Stimulated activated CD4-positive, alpha-beta T cell treated with anti-CD3 and anti-CD28 coated beads, Interleukin-1b, Interleukin-23, amount 100 ng/mL, for 24 hours (primary cell): Measurements from ENCODE around the gene HYAL2.
A peak's percentile ranks its signal among the peaks of the same experiment; 100 is the strongest.
"Not testable (repeated sequence)": the region's sequence is repeated elsewhere in the genome, so short reads cannot be mapped to it uniquely, and the experiment has no call there.

Source experiments
- DNase-seq, 4 experiments: peaks; one replicate each; pipeline ENCODE4 v3.0.0-alpha.2; 2020; ENCODE audit warnings: low read depth in 4 of 4, low spot score in 1 of 4

HYAL2 gene

DNA sequence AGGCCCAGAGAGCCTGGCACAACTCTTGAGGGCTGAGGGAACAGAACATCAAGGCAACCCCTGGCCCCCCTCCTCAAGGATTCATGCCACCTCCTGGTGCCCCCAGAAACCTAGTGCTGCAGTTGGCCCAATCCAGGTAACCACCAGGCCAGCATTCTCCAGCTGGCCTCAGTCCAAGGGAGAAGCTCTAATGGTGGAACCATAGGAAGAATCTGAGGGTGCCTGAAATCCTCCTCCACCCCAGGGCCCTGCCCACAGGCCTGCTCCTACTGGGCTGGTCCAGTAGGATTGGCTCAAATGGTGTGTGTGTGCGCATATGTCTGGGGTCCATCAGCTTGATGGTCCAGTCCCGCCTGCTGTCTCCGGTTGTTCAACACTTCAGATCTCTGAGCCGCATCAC, 7.7 kb downstream of the HYAL2 start:
- no peak for DNase-seq

GRCh38 chr3:50314342-50314741, 8.2 kb downstream of the HYAL2 start:
- DNase-seq: no peak

- DNase-seq: not testable (repeated sequence)
Observed at GRCh38 chr3:50312041-50312440, 10.5 kb downstream of the HYAL2 start.

GRCh38 chr3:50304601-50305000, 17.9 kb downstream of the HYAL2 start:
- DNase-seq: no peak

DNA sequence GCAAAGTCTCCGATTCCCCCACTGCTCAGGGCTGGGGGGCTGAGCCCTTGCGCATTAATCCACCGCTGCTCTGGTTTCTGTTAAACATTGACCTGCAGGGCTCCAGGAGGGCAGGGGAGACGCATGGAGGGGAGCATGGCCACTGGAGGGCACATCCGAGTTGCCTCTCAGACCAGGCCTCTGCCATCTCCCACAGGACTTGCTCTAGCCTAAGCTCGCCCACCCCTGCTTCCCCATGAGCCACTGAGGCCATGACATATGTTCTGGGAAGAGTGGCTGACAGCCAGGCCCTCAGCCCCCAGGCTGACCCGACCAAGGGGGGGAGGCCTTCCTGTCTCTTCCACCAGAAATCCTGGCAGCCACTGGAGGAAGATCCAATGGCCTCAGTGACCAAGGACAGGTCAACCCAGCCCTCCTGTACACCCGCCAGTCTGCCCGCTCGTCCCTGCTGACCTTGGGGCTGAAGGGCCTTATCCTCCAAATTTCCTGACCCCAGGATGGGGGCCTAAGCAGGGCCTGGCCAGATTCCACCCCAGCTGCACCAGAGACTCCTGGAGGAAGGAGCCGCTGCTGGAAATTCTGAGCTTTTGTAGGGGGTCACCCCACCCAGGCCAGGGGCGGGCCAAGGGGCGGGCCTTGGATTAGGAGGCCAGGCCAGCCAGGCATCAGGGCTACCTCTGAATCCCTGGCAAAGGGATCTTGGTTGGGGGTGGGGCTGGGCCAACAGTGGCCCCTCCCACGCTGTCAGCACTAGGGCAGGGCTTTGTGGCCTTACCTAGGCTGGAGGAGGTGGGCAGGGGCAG, 19.3 kb downstream of the HYAL2 start, which contains the start of gene HYAL1:
HYAL1 (minus strand) TSS at position 562 of the 803 bp plus-strand sequence. CDS start 618 bp downstream, outside the sequence.
- DNase-seq: no peak

DNA sequence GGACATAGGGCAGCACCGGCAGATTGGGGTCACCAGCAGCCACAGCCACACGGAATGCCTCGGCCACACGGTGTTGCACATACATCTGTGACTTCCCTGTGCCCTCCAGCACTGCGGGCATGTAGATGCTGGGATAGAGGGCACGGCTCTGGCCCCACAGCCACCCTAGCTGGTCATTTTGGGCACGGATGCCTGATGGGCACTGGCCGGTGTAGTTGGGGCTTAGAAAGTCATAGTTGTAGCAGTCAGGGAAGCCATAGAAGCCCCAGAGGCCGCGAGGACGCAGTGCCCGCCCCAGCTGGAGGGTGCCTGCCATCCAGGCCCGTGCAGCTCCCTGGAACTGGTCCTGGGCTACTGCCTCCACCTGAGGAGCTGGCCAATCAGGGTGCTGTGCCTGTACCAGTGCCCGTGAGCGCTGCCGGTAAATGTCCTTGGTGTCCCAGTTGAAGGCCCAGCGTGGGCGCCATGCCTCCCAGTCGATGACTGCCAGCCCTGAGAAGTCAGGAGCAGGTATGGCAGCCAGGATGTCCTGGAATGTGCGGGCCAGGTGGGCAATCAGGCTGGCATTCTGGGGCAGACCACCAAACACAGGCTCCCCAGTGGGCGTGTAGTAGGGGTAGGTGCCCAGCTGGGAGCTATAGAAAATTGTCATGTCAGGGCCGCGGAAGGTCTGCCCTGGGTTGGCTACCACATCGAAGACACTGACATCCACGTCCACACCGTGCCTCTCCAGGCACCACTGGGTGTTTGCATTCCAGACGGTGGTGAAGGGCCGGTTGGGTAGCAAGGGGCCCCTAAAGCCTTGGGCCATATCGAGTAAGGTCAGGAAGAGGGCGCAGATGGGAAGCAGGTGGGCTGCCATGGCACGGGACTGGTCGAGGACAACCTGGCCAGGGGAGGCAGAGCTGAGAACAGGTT, 20.2 kb downstream of the HYAL2 start:
- no peak for DNase-seq

DNA sequence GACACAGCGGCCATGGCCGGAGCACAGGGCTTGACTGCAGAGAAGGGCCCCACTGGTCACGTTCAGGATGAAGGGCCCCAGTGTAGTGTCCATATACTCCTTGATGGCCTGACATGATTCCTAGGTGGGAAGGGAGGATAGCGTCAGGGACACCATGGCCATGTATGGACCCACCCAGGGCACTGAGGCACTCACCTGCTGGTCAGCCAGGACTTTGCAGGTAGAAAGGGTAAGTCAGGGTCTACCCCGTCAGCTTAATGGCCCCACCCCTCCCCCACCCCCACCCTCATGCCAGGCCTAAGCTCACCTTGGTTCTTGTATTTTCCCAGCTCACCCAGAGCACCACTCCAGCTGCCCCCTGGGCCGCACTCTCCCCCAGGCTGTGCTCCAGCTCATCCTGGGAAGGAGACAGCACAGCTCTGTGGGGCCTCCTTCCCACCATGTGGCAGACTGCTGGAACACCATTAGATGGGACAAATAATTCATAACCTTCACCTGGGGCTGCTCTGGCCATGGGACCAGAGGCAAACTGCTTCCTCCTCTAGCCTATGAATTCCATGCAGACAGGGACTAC, 21.8 kb downstream of the HYAL2 start:
- DNase-seq: no peak

DNA sequence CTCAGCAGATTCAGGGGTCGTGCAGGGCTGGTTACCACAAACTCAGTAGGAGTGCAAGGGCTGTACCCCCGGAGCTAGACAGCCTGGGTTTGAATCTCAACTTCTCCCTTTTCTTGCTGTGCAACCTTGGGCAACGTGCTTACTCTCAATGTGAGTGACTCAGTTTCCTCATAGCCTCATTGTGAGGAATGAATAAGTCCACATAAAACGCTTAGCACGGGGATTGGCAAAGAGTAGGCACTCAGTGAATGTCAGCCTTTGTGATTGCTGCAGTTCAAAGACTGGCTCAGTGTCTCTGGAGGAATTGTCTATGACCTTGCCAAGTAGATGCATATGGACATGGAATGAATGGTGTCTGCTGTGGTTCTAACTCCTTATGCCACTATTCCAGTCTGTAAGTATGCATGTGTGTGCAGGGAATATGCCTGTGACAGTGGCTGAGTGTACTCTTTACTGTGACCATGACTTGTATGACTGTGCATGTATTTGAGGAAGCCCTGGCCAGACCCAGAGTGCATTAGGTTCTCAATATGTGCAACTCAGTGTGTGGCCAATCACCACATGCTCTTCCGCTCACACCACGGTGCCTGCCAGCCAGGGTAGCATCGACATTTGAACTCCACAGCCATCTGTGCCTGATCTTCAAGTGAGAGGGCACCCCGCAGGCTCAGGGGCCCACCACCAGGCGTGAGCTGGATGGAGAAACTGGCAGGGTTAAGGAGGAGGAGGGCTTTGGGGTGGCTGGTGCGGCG, 22.4 kb downstream of the HYAL2 start:
- DNase-seq: no peak

DNA sequence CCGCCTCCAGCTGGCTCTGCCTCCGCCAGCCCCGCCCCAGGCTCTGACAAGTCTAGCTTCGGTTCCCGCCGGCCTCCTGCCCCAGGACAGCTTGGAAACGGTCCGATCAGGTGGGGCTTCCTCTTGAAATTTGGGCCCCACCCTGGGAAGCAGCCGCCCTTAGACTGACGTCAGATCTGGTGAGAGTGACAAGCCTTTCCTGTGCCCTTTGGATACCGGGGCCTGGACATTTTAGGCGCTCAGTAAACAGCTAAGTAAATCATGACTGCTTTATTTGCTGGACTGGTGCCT, 23.0 kb downstream of the HYAL2 start:
- no peak for DNase-seq

DNA sequence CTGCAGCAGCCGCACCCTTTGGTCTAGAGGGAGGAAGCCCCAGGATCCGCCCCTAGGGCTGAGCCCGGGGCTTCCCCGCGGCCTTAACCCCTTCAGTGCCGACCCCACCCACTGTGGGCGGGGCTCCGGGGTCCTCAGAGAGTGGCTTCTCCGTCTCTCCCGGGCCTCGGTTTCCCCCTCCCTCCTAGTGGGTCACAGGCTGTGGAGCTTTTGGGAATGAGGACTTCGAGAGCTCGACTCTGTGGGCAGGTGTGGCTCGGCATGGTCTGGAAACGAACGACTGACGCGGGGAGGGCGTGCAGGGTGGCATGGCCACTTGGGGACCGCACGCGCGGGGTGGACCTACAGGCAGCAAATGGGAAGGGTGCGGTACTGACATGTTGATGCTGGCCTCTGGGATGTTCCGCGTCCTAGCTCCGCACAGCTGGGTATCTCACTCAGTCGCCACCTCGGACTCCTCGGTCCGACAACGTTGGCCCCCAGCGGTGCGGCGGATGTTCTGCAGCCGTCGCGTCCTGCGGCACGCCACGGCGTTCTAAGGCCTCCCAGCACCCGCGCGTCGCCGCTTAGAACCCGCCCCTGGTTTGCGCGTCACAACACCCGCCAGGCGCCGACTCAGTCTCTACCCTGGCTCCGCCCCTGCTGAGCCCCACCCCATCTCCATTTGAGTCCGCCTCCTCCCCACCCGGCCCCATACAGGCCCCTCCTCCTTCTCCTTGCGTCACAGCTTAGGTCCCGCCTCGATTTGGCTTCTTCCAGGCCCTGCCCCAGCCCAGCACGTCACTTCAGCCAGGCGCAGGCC, 23.5 kb downstream of the HYAL2 start, which contains the start of the genes HYAL3 and NAA80:
HYAL3 (minus strand) TSS at position 570 of the 802 bp plus-strand sequence. CDS start 3,803 bp downstream, outside the sequence.
NAA80 (minus strand) TSS at position 570 of the 802 bp plus-strand sequence. CDS start 1,942 bp downstream, outside the sequence.
- peak; percentile 94 to 98 (median 98) for DNase-seq

- DNase-seq: no peak
Observed at GRCh38 chr3:50297896-50298725, 24.4 kb downstream of the HYAL2 start.

DNA sequence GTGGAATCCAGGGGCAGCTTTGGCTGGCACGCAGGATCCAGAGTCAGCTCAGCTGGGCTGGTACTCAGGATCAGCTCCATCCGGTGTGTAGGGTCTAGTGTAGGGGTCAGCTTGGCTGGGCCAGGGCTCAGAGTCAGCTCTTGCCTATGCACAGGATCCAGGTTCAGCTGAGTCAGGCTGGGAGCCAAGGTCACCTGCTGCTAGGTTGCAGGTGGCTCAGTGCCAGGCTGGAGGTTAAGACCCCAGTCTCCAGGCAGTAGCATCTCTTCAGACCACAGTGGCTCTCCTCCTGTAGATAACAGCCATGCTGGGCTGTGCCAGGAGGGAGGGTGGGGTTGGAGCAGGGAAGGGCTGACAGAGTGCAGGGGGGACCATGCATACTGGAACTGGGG, 25.2 kb downstream of the HYAL2 start:
- DNase-seq: no peak

DNA sequence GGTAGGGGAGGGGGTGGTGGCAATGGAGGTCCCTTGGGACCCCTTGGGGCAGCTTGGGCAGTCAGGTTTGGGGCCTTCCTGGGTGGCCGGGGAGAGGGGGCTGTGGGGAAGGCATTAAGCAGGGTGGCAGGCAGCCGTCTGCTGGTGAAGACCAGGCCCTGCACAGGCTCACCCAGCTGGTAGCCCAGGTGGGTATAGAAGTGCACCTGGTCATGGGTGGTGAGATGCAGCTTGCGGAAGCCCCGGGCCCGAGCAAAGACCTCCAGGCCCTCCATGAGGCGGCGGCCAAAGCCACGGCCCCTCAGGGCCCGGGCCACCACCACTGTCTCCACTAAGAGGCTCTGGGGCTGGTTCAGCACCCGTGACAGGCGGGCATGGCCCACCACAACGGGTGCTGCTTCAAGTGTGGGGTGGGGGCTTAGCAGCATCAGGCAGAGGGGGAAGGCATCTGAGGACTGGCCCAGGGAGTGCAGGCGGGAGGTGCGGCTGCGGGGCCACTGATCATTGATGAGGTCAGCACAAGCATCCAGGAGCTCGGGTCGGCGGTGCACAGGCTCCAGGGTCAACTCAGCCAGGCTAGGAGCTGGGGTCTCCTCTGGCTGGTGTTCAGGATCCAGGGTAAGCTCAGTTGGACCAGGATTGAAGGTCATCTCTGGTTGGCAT, 25.7 kb downstream of the HYAL2 start:
- DNase-seq: no peak

DNA sequence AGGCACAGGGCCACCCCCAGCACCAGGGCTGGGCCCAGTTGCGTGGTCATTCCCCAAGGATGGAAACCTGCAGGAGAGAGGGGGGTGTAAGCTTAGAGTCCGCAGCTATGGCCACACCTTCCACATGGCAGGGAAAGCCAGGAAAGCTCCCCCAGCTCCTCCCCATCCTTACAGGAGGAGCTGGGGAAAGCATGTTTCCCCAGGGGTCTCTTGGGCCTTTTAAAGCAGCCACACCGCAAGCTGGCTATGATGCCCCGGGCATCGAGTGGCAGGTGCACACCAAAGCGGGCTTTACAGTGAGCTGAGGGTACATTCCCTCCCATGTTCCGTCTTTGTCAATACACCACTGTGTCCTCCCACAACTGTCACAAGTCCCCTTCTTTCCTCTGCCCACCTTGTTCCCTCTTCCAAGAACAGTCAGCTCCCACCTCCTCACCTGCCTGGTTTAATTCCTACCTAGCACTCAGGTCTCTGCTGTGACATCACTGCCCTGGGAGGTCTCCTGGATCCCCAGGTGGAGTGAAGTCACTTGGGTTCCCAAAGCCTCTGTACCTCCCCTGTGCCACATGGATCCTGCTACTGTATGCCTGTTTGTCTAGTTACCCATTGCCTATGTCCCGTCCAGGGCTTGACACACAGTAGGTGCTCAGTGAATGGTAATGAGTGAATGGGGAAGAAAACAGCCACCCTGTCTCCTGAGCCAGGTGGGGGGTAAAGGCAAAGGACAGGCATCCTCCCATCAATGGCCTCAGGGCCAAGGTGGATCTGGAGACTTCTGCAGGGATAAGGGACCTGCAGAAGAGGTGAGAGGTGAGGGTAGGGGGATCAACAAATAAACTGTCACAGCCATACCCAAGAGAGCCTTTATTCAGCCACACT, 26.8 kb downstream of the HYAL2 start:
- no peak for DNase-seq

DNA sequence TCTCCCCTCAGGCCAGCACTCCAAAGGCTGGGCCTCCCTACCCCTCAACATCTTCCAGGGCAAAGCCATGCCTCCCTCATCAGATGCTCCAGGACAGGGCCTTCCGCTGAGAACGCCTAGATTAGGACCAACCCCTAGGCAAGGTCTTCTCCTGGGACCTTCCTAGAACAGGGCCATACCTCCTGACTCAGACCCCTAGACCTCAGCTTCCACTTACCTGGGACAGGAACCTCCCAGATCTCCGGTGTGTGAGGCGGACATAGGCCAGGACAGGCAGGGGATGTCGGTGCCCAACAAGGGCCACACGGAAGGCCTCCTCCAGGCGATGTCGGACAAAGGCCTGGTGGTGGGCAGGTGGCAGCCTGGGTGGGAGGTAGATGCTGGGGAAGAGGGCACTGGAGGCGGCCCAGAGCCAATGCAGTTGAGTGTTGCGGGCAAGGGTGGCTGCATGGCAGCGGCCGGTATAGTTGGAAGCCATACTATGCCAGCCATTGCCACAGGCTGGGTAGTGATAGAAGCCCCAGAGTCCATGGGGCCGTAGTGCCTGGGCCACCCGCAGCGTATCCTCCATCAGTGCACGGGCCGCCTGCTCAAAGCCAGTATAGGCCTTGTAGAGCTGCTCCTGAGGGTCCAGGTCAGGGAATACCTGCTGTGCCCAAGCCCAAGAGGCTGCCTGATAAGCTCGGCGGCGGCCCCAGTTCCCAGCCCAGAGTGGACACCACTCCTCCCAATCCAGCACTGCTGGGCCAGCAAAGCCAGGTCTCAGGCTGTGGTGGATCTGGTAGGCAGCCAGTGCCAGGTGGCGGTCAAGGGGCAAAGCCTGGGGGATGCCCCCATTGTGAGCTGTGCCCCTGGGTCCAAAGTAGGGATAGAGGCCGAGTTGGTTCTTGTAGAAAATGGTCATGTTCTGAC, 27.8 kb downstream of the HYAL2 start:
- DNase-seq: no peak

DNA sequence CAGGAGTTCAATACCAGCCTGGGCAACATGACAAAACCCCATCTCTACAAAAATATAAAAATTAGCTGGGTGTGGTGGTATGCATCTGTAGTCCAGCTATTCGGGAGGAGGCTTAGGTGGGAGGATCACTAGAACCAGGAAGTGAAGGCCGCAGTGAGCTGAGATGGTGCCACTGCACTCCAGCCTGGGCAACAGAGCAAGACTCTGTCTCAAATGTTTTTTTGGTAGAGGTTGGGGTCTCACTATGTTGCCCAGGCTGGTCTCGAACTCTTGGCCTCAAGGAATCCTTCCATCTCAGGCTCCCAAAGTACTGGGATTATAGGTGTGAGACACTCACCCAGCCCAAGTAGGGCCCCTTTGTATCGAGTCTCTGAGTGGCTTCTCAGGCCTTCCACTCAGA, 28.5 kb downstream of the HYAL2 start:
- no peak for DNase-seq
